IMR-90 (cell line): Measurements from ENCODE around the gene DCAKD.

ENCODE experiments used
- MXI1 ChIP-seq: IDR thresholded peaks from 2 replicates; pipeline ENCODE4 v1.6.1; 2012; ENCODE audit warnings: low read depth, mild to moderate bottlenecking, low read length, moderate library complexity, borderline replicate concordance
- POLR2A ChIP-seq: IDR thresholded peaks from 2 replicates; pipeline ENCODE4 v1.6.1; 2012; ENCODE audit warnings: mild to moderate bottlenecking, low read depth, low read length
- RAD21 ChIP-seq: IDR thresholded peaks from 2 replicates; pipeline ENCODE4 v1.6.1; 2012; ENCODE audit warnings: low read length, improper control_type of control experiment
- TF ChIP-seq, protein P1 (sequence below): conservative IDR thresholded peaks from 2 replicates; pipeline ENCODE4 v1.5.1; 2012; ENCODE audit warnings: mild to moderate bottlenecking, low read depth, low read length, improper control_type of control experiment

DNA sequence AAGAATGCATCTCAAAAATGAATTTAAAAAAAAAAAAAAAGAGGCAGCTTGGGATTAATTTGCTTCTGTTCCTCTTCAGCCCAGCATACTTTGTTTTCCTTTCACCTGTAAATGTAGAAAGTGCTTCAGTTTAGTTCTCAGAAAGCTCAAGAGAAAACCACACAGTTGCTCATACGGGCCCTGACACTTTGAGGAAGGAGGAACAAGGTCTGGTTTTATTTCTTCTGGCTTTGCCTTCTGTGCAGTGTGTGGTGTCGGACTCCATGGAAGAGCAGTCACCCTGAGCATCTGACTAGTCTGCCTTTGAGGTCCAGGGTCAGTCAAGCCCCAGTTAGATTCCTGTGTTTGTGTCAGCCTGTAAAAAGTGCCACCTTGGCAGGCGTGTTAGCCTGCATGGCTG is 37.3 kb upstream of the DCAKD start:
- TF ChIP-seq RAD21 (no peak), POLR2A (no peak), MXI1 (no peak)
- TF ChIP-seq, protein P1, sequence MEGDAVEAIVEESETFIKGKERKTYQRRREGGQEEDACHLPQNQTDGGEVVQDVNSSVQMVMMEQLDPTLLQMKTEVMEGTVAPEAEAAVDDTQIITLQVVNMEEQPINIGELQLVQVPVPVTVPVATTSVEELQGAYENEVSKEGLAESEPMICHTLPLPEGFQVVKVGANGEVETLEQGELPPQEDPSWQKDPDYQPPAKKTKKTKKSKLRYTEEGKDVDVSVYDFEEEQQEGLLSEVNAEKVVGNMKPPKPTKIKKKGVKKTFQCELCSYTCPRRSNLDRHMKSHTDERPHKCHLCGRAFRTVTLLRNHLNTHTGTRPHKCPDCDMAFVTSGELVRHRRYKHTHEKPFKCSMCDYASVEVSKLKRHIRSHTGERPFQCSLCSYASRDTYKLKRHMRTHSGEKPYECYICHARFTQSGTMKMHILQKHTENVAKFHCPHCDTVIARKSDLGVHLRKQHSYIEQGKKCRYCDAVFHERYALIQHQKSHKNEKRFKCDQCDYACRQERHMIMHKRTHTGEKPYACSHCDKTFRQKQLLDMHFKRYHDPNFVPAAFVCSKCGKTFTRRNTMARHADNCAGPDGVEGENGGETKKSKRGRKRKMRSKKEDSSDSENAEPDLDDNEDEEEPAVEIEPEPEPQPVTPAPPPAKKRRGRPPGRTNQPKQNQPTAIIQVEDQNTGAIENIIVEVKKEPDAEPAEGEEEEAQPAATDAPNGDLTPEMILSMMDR, result no peak
